Left lung (tissue), 10 donors: ENCODE results near the gene SERPINB12. TPM values are rescaled to one million over a fixed set of nuclear protein-coding genes. Genes with fewer than 3 reads are reported as not detected.

Source experiments
- ATAC-seq: fragments of 200-7000 bp; cut with Tn5 transposase; one replicate; pipeline ENCODE4 v1.9.1; 2020; ENCODE audit warnings: moderate library complexity
- DNase-seq, 4 donors: peaks; one replicate each; pipeline ENCODE4 v3.0.0-alpha.2; 2013 to 2020
- H3K27ac ChIP-seq, 2 donors: fragments of 200-600 bp; sonication (generic) in 1 of 2; one replicate each; pipeline versions ENCODE4 v1.5.0 to v1.8.0; 2020 to 2021
- H3K27me3 ChIP-seq, 2 donors: fragments of 200-600 bp; sonication (generic) in 1 of 2; one replicate each; pipeline versions ENCODE4 v1.5.0 to v1.8.0; 2020 to 2021
- H3K36me3 ChIP-seq, 2 donors: fragments of 200-600 bp; sonication (generic) in 1 of 2; one replicate each; pipeline versions ENCODE4 v1.5.0 to v1.8.0; 2020 to 2021
- H3K4me1 ChIP-seq, 2 donors: fragments of 200-600 bp; one replicate each; pipeline ENCODE4 v1.8.0; 2021
- H3K4me3 ChIP-seq, 2 donors: fragments of 200-600 bp; sonication (generic) in 1 of 2; one replicate each; pipeline versions ENCODE4 v1.5.0 to v1.8.0; 2020 to 2021; ENCODE audit warnings: mild to moderate bottlenecking in 1 of 2
- H3K9me3 ChIP-seq, 2 donors: fragments of 200-600 bp; sonication (generic) in 1 of 2; one replicate each; pipeline versions ENCODE4 v1.5.0 to v1.8.0; 2020 to 2021
- CTCF ChIP-seq, 2 donors: fragments of 200-600 bp; sonication (generic) in 1 of 2; IDR thresholded peaks; one replicate each; pipeline versions ENCODE4 v1.5.0 to v1.8.0; 2021; ENCODE audit warnings: antibody characterized with exemption in 2 of 2
- intact Hi-C, 2 donors: fragments of 100-400 bp; cut with DNase I; formaldehyde crosslinking; loops; one replicate each; pipeline versions ENCODE4 v1.11.2 to v1.14.2; 2022
- polyA plus RNA-seq, 6 donors: library from polyadenylated mRNA; unstranded; fragments of 120-200 nt; gene quantifications; one replicate each; pipeline ENCODE4 v1.2.1, GENCODE V29; 2013; ENCODE audit not compliant: insufficient read length in 6 of 6
- total RNA-seq, 2 donors: library from RNA; stranded (reverse); fragmentation: NEBNext Ultra II Directional; extraction: Animal tissue kit (Norgen Biotek cat#: 25700); gene quantifications; one replicate each; pipeline ENCODE4 v1.2.1, GENCODE V29; 2021
- donor health status: DM: no; HTN: yes; CAD: no.
- donor health status: DM: no; HTN: no; CAD: no.

The SERPINB12 gene
- total and polyA plus RNA-seq, 8 donors: not detected

GRCh38 chr18:63532471-63532870, 9.7 kb upstream of the SERPINB12 start:
- no peak overlapping the region for H3K27ac ChIP-seq
- no peak for ATAC-seq
- no peak overlapping the region for H3K4me3 ChIP-seq
- H3K36me3 ChIP-seq: no peaks in the 10 kb centered on the region
- DNase-seq: no peak
- intact Hi-C loops: no loop called here
- no peaks in the 10 kb centered on the region for H3K4me1 ChIP-seq
- no peak for TF ChIP-seq CTCF (IDR thresholded peaks at IDR 0.05)
- H3K27me3 ChIP-seq: no peaks in the 10 kb centered on the region
- H3K9me3 ChIP-seq: no peaks in the 10 kb centered on the region

DNA sequence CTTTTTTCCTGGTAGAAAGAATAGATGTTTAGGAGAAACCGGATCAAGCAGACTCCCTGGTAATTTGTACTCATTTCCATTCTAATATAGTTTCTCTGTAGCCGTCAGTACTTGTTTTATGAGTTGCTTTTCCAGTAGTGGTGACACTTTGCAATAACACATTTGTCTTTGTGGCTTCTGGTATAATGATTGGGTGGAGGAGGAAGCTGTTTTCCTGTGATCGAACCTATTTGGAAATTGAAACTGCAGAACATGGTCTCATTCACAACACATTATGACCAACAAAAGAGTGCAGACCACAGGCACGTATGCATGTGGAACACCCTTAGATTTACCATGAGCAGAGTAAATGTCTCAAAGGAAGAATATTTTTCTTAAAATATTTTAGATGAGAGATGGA, 7.6 kb upstream of the SERPINB12 start:
- ATAC-seq: no peak
- no peak overlapping the region for H3K27ac ChIP-seq

GRCh38 chr18:63539904-63540510, 2.2 kb upstream of the SERPINB12 start:
- Histone ChIP-seq H3K36me3 (no peaks in the 10 kb centered on the region), H3K27me3 (no peaks in the 10 kb centered on the region), H3K27ac (no peak overlapping the region), H3K9me3 (no peaks in the 10 kb centered on the region), H3K4me1 (peaks cover 0 to 4% of the 10 kb centered on the region in 2 donors), H3K4me3 (no peak overlapping the region)
- no peak for TF ChIP-seq CTCF (IDR thresholded peaks at IDR 0.05)
- ATAC-seq: peak; percentile 43
- intact Hi-C loops: no loop called here
- DNase-seq: no peak

More for the DNA sequence above, 7.6 kb upstream of the SERPINB12 start:
- Histone ChIP-seq H3K36me3 (no peaks in the 10 kb centered on the region), H3K9me3 (no peaks in the 10 kb centered on the region), H3K4me3 (no peak overlapping the region), H3K27me3 (no peaks in the 10 kb centered on the region), H3K4me1 (no peaks in the 10 kb centered on the region)
- intact Hi-C loops: no loop called here
- no peak for DNase-seq
- TF ChIP-seq CTCF (IDR thresholded peaks at IDR 0.05): no peak

- Histone ChIP-seq H3K36me3 (no peaks in the 10 kb centered on the region), H3K4me3 (no peak overlapping the region), H3K9me3 (no peaks in the 10 kb centered on the region), H3K27ac (no peak overlapping the region), H3K4me1 (peaks cover 0 to 4% of the 10 kb centered on the region in 2 donors), H3K27me3 (no peaks in the 10 kb centered on the region)
- intact Hi-C loops: no loop called here
- no peak for DNase-seq
- no peak for ATAC-seq
- TF ChIP-seq CTCF (IDR thresholded peaks at IDR 0.05): no peak
Observed at GRCh38 chr18:63544017-63544416, 1.8 kb downstream of the SERPINB12 start.

GRCh38 chr18:63545000-63545399, 2.8 kb downstream of the SERPINB12 start:
- no peak for TF ChIP-seq CTCF (IDR thresholded peaks at IDR 0.05)
- H3K27me3 ChIP-seq: no peaks in the 10 kb centered on the region
- no peaks in the 10 kb centered on the region for H3K9me3 ChIP-seq
- no peak overlapping the region for H3K27ac ChIP-seq
- no peak overlapping the region for H3K4me3 ChIP-seq
- H3K4me1 ChIP-seq: peaks cover 0 to 3% of the 10 kb centered on the region in 2 donors
- DNase-seq: no peak
- no peak for ATAC-seq
- H3K36me3 ChIP-seq: no peaks in the 10 kb centered on the region
- intact Hi-C loops: no loop called here
